IgD-negative memory B cell (primary cell): ENCODE data around the gene AHI1. TPM values are rescaled to one million over a fixed set of nuclear protein-coding genes. Genes with fewer than 3 reads are reported as not detected.

Experiments used
- H3K27ac Mint-ChIP-seq, 3 donors: one replicate each; pipeline ENCODE4 v1.8.0; 2020 to 2022; ENCODE audit warnings: mild to moderate bottlenecking in 3 of 3, mixed read lengths in 3 of 3, moderate library complexity in 1 of 3
- H3K27me3 Mint-ChIP-seq: one replicate; pipeline ENCODE4 v1.8.0; 2021; ENCODE audit warnings: mixed read lengths
- H3K36me3 Mint-ChIP-seq: one replicate; pipeline ENCODE4 v1.8.0; 2020; ENCODE audit warnings: mild to moderate bottlenecking, mixed read lengths
- H3K4me1 Mint-ChIP-seq, 3 donors: one replicate each; pipeline ENCODE4 v1.8.0; 2020 to 2022; ENCODE audit warnings: mixed read lengths in 3 of 3, mild to moderate bottlenecking in 1 of 3
- H3K4me3 Mint-ChIP-seq, 4 donors: one replicate each; pipeline ENCODE4 v1.8.0; 2020 to 2022; ENCODE audit warnings: mild to moderate bottlenecking in 4 of 4, mixed read lengths in 4 of 4, moderate library complexity in 3 of 4
- H3K9me3 Mint-ChIP-seq, 3 donors: one replicate each; pipeline ENCODE4 v1.8.0; 2020 to 2021; ENCODE audit warnings: mixed read lengths in 3 of 3, mild to moderate bottlenecking in 1 of 3
- polyA plus RNA-seq: library from polyadenylated mRNA; unstranded; fragments of 300-500 nt; fragmentation: Illumina TruSeq; gene quantifications from one replicate; pipeline ENCODE4 v1.2.3, GENCODE V29; 2021

Gene AHI1
- polyA plus RNA-seq, 1 donor from 2014 or later, result 10.4 TPM

DNA sequence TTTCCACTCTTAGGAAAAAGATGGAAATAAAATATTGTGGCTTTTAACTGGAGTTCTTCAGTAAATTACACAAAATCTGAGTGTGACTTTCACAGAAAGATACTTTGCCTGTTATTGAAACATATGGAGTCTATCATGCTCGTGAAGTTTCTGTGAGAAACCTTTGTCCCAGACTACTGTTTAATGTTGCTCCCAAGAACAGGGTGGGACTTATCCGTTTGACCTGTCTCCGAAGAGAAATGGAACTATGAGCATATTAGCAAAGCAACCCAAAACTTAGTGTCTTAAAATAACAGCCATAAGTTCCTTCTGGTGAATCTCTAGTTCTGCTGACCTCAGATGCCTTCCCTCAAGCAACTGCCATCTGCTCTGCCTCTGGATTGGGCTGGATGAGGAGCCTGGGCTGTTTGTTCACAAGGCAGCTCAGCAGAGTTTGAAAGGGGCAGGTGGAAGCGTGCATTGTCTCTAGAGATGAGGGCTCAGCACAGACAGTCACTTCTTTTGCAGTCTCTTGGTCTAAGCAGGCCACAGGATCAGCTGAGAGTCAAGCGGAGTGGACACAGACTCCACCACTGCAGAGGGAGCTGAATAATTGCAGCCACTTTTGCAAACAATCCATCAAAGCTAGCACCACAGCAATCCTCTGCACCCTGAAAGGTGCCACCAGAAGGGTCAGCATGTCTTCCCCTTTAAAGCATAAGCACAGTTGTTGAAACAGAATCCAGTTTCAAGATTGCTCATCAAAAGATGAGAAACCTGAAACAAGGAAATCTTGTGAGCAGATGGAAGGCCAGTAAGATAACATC, 263.7 kb downstream of the AHI1 start:
- H3K4me3 Mint-ChIP-seq, result no peak overlapping the region
- peaks cover 2% of the 10 kb centered on the region for H3K36me3 Mint-ChIP-seq
- H3K27ac Mint-ChIP-seq, result no peak overlapping the region

More for the DNA sequence above, 263.7 kb downstream of the AHI1 start:
- Mint-ChIP-seq H3K9me3 (no peaks in the 10 kb centered on the region), H3K4me1 (peaks cover 0 to 4% (median 2%) of the 10 kb centered on the region in 3 donors), H3K27me3 (peaks cover 4% of the 10 kb centered on the region)
